H9 (cell line): ENCODE data around the gene MECP2. TPM values are rescaled to one million over a fixed set of nuclear protein-coding genes. Genes with fewer than 3 reads are reported as not detected.

ENCODE experiments used
- DNase-seq: peaks from one replicate; pipeline ENCODE4 v3.0.0-alpha.2; 2017
- H2AFZ ChIP-seq: one replicate; pipeline ENCODE4 v1.6.1; 2013; ENCODE audit warnings: mild to moderate bottlenecking, low read length, control low read depth, moderate library complexity
- H2AK5ac ChIP-seq: 2 replicates; pipeline ENCODE4 v1.6.1; 2013; ENCODE audit warnings: low read length, control low read depth, mixed read lengths; ENCODE audit not compliant: insufficient read length
- H2BK120ac ChIP-seq: one replicate; pipeline ENCODE4 v1.6.1; 2013; ENCODE audit warnings: low read depth, mild to moderate bottlenecking, low read length, control low read depth, inconsistent platforms; ENCODE audit not compliant: poor library complexity, severe bottlenecking
- H2BK12ac ChIP-seq: 2 replicates; pipeline ENCODE4 v1.6.1; 2013; ENCODE audit warnings: low read length, control low read depth, mixed read lengths, low read depth; ENCODE audit not compliant: insufficient read length
- H2BK15ac ChIP-seq: 2 replicates; pipeline ENCODE4 v1.6.1; 2013; ENCODE audit warnings: low read depth, low read length, control low read depth
- H2BK20ac ChIP-seq: one replicate; pipeline ENCODE4 v1.6.1; 2013; ENCODE audit warnings: low read depth, mild to moderate bottlenecking, low read length, control low read depth, inconsistent platforms; ENCODE audit not compliant: poor library complexity, severe bottlenecking
- H2BK5ac ChIP-seq: 2 replicates; pipeline ENCODE4 v1.6.1; 2013; ENCODE audit warnings: low read length, control low read depth, mixed read lengths; ENCODE audit not compliant: insufficient read length
- H3K14ac ChIP-seq: 2 replicates; pipeline ENCODE4 v1.6.1; 2013; ENCODE audit warnings: low read length, control low read depth; ENCODE audit not compliant: insufficient read depth
- H3K18ac ChIP-seq: 2 replicates; pipeline ENCODE4 v1.6.1; 2013; ENCODE audit warnings: low read depth, mild to moderate bottlenecking, mixed read lengths, low read length, control low read depth; ENCODE audit not compliant: insufficient read length
- H3K23ac ChIP-seq: 2 replicates; pipeline ENCODE4 v1.6.1; 2013; ENCODE audit warnings: low read length, control low read depth, mixed read lengths, low read depth; ENCODE audit not compliant: insufficient read length
- H3K23me2 ChIP-seq: 2 replicates; pipeline ENCODE4 v1.6.1; 2013; ENCODE audit warnings: low read depth, mild to moderate bottlenecking, mixed read lengths, low read length, control low read depth; ENCODE audit not compliant: insufficient read length, poor library complexity, severe bottlenecking
- H3K27ac ChIP-seq: 2 replicates; pipeline ENCODE4 v1.5.1; 2013; ENCODE audit warnings: low read length, control low read depth, mixed read lengths, low read depth; ENCODE audit not compliant: insufficient read length
- H3K27me3 ChIP-seq: 2 replicates; pipeline ENCODE4 v1.6.1; 2013; ENCODE audit warnings: low read length, control low read depth, inconsistent platforms; ENCODE audit not compliant: insufficient read depth
- H3K4ac ChIP-seq: 2 replicates; pipeline ENCODE4 v1.6.1; 2013; ENCODE audit warnings: low read depth, mild to moderate bottlenecking, control low read depth, inconsistent platforms, low read length, moderate library complexity
- H3K4me1 ChIP-seq: 2 replicates; pipeline ENCODE4 v1.6.1; 2013; ENCODE audit warnings: low read length, control low read depth, inconsistent platforms; ENCODE audit not compliant: insufficient read depth
- H3K4me2 ChIP-seq: 2 replicates; pipeline ENCODE4 v1.6.1; 2013; ENCODE audit warnings: low read length, control low read depth, mixed read lengths; ENCODE audit not compliant: insufficient read length, insufficient read depth
- H3K56ac ChIP-seq: 2 replicates; pipeline ENCODE4 v1.6.1; 2013; ENCODE audit warnings: low read depth, mild to moderate bottlenecking, mixed read lengths, low read length, control low read depth; ENCODE audit not compliant: insufficient read length
- H3K79me1 ChIP-seq: 2 replicates; pipeline ENCODE4 v1.6.1; 2013; ENCODE audit warnings: low read depth, mild to moderate bottlenecking, moderate library complexity, low read length, control low read depth, inconsistent platforms; ENCODE audit not compliant: insufficient read depth, poor library complexity, severe bottlenecking
- H3K79me2 ChIP-seq: 2 replicates; pipeline ENCODE4 v1.6.1; 2013; ENCODE audit warnings: low read length, control low read depth, inconsistent platforms; ENCODE audit not compliant: insufficient read depth
- H3K9ac ChIP-seq: 2 replicates; pipeline ENCODE4 v1.6.1; 2013; ENCODE audit warnings: low read length, control low read depth, mixed read lengths; ENCODE audit not compliant: insufficient read length; ENCODE audit errors: extremely low read depth
- H3K9me3 ChIP-seq: one replicate; pipeline ENCODE4 v1.6.1; 2013; ENCODE audit warnings: low read depth, low read length, inconsistent platforms; ENCODE audit not compliant: control insufficient read depth
- H3T11ph ChIP-seq: one replicate; pipeline ENCODE4 v1.6.1; 2013; ENCODE audit warnings: mild to moderate bottlenecking, low read length, control low read depth, inconsistent platforms
- H4K20me1 ChIP-seq: one replicate; pipeline ENCODE4 v1.6.1; 2013; ENCODE audit not compliant: control insufficient read depth, insufficient read length, insufficient read depth
- H4K5ac ChIP-seq: 2 replicates; pipeline ENCODE4 v1.6.1; 2013; ENCODE audit warnings: low read depth, mild to moderate bottlenecking, mixed read lengths, low read length, control low read depth; ENCODE audit not compliant: insufficient read length
- H4K8ac ChIP-seq: replicated peaks from 2 replicates; pipeline ENCODE4 v1.6.1; 2013; ENCODE audit warnings: low read length, control low read depth, mixed read lengths, low read depth; ENCODE audit not compliant: insufficient read length
- H4K91ac ChIP-seq: 2 replicates; pipeline ENCODE4 v1.6.1; 2013; ENCODE audit warnings: low read depth, mild to moderate bottlenecking, moderate library complexity, mixed read lengths, low read length, control low read depth; ENCODE audit not compliant: insufficient read length
- H3K27ac Mint-ChIP-seq, 3 experiments: 2 replicates in 2 of 3; 3 replicates in 1 of 3; pipeline ENCODE4 v1.8.0; 2020 to 2021; ENCODE audit warnings: mixed read lengths in 3 of 3, mild to moderate bottlenecking in 1 of 3, moderate library complexity in 1 of 3
- H3K27me3 Mint-ChIP-seq: 2 replicates; pipeline ENCODE4 v1.8.0; 2021; ENCODE audit warnings: low read depth, mild to moderate bottlenecking, moderate library complexity, mixed read lengths
- H3K36me3 Mint-ChIP-seq, 3 experiments: 2 replicates in 2 of 3; 3 replicates in 1 of 3; pipeline ENCODE4 v1.8.0; 2020 to 2021; ENCODE audit warnings: low read depth in 3 of 3, mixed read lengths in 3 of 3; ENCODE audit not compliant: insufficient read depth in 1 of 3
- H3K4me1 Mint-ChIP-seq, 2 experiments: 2 replicates each; pipeline ENCODE4 v1.8.0; 2020; ENCODE audit warnings: mixed read lengths in 2 of 2
- H3K4me3 Mint-ChIP-seq, 2 experiments: 2 replicates in 1 of 2; 3 replicates in 1 of 2; pipeline ENCODE4 v1.8.0; 2020 to 2021; ENCODE audit warnings: mild to moderate bottlenecking in 2 of 2, mixed read lengths in 2 of 2, moderate library complexity in 1 of 2
- H3K9me3 Mint-ChIP-seq, 2 experiments: 2 replicates in 1 of 2; 3 replicates in 1 of 2; pipeline ENCODE4 v1.8.0; 2020; ENCODE audit warnings: mild to moderate bottlenecking in 2 of 2, mixed read lengths in 2 of 2, moderate library complexity in 1 of 2
- CTCF ChIP-seq: fragments of 200-600 bp; sonication (generic); conservative IDR thresholded peaks from 3 replicates; pipeline ENCODE4 v1.8.0; 2021; ENCODE audit warnings: antibody characterized with exemption, mild to moderate bottlenecking
- WGBS: extraction: QIAGEN DNeasy Blood & Tissue Kit; methylation state at CpG from one replicate; pipeline ENCODE4 v1.1.7; 2013; ENCODE audit warnings: missing lambda C conversion rate, low lambda C conversion rate, mixed read lengths; ENCODE audit not compliant: insufficient read length; ENCODE audit errors: extremely low coverage; 5-methylcytosine and 5-hydroxymethylcytosine counted together
- total RNA-seq: library from RNA; stranded (reverse); gene quantifications from 2 replicates; pipeline ENCODE4 v1.2.1, GENCODE V29; 2021

The MECP2 gene
- total RNA-seq, 1 experiment from 2014 or later: 32.2 TPM

- H3K4me2 ChIP-seq: peak overlapping the region; percentile 70
- no peak overlapping the region for H3K23ac ChIP-seq
- H4K20me1 ChIP-seq: no peaks in the 10 kb centered on the region
- H3K9me3 ChIP-seq: peaks cover 36% of the 10 kb centered on the region
- no peak overlapping the region for H2BK12ac ChIP-seq
- peaks cover 41 to 42% of the 10 kb centered on the region in 2 experiments for H3K4me1 Mint-ChIP-seq
- H3K27me3 ChIP-seq: no peaks in the 10 kb centered on the region
- H4K91ac ChIP-seq: no peak overlapping the region
- no peak overlapping the region for H2BK20ac ChIP-seq
- H3K4ac ChIP-seq: no peak overlapping the region
- peak; percentile 49 for DNase-seq
- H3K4me3 Mint-ChIP-seq: peak overlapping the region; percentile 70 to 87
- no CpG with 5 or more reads among the region's 80 CpGs for WGBS
- H3K23me2 ChIP-seq: peaks cover 11% of the 10 kb centered on the region
- no peak overlapping the region for H3K56ac ChIP-seq
- no peak overlapping the region for H4K8ac ChIP-seq
- peaks cover 0 to 5% (median 2%) of the 10 kb centered on the region in 3 experiments; a peak in 5 of 7 replicates for H3K36me3 Mint-ChIP-seq
- H2BK15ac ChIP-seq: no peak overlapping the region
- peak overlapping the region; percentile 88 for H3K14ac ChIP-seq
- H3K4me1 ChIP-seq: no peaks in the 10 kb centered on the region; the same call in 1 of the 2 replicates
- peak overlapping the region; percentile 47 for H3K9ac ChIP-seq
- no peak for TF ChIP-seq CTCF
- H2AFZ ChIP-seq: no peak overlapping the region
- no peak overlapping the region for H4K5ac ChIP-seq
- H2BK5ac ChIP-seq: no peak overlapping the region
- H3K18ac ChIP-seq: no peak overlapping the region
- no peak overlapping the region for H3T11ph ChIP-seq
- no peak overlapping the region for H2AK5ac ChIP-seq
- peak overlapping the region in 1 of 3 experiments; percentile 90; a peak in 1 of 7 replicates for H3K27ac Mint-ChIP-seq
- H2BK120ac ChIP-seq: no peak overlapping the region
- peaks cover 72 to 75% of the 10 kb centered on the region in 2 experiments for H3K9me3 Mint-ChIP-seq
- H3K79me2 ChIP-seq: peaks cover 20% of the 10 kb centered on the region
- no peak overlapping the region for H3K27ac ChIP-seq
- H3K79me1 ChIP-seq: no peaks in the 10 kb centered on the region
- H3K27me3 Mint-ChIP-seq: peaks cover 2% of the 10 kb centered on the region; the same call in 1 of the 2 replicates
Measured at GRCh38 chrX:154097003-154097588, 421 bp downstream of the MECP2 start.
